ENCODE measurements around the gene MICAL3.

Gene MICAL3

DNA sequence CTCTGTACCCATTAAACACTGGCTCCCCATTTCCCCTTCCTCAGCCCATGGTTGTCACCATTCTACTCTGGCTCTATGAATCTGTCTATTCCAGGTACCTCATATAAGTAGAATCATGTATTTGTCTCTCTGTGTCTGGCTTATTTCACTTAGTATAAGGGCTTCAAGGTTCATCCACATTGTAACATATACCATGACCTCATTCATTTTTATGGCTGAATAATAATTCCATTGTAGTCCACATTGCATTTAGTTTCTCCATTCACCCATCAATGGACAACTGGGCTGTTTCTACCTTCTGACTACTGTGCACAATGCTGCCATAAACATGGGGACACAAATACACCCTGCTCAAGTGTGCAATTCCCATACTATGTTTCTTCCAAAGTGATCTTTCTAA is 97.3 kb downstream of the MICAL3 start:
- DNase-seq = no peak

DNA sequence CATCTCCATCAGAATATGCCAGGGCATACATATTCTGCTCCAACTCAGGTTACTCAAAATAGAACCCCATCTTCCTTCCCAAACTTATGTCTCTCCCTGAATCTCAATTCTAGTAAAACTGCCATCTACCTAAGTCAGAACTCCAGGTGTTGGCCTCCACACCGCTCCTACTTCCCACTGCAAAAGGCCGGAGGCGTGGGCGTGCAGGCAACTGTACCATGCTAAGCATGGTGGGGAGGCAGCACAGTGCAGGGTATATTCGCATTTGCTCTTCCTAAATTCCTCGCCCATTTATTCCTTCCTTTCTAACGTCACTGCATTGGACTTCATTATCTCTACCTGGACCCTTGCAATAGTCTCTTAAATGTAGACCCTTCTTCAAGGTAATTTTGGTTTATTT is 97.8 kb downstream of the MICAL3 start:
- DNase-seq = no peak

DNA sequence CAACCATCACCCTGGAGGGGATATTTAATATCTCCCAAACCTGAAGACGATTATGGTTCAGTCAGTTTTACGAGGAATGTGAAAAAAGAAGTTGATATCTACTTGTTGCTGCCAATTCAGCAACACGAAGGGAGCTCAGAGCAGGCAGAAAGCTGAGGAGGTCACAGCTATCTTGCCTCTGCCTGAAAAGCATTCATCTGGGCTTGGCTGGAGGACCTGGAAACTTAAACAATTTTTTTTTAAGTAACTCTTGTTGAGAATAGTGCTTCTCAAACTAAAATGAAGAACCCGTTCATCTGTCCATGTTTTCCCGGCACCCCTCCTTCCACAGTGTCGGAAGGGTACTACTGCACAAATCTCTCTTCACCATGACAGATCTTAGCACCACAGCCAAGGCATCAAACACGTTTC is 98.9 kb downstream of the MICAL3 start:
- no peak for DNase-seq

DNA sequence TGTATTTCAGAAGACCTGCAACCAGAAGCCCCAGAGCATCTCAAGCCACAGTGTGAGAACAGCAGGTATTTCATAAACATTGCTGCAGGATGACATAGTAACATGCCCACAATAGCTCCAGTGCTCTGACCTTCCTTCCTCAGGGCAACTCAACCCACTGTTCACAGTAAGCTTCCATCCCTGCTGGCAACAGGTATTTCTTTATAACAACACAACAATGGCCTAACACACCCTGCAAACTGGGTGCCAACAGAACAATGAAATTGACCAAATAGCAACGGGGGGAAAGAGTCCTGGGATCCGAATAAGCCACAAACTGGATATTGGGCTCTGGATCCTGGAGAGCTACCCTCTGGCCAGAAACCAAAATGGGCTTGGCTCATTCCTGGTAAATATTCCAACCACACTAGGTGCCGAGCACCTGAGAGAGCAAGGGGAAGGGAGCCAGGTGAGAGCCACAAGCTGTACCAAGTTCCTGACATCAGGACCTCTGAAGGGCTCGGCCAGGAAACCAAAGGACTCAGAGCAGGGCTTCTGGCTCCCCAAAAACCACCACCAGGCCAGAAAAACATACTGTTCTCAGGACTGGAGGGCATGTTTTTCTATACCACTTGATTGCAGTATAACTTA is 99.5 kb downstream of the MICAL3 start:
- no peak for DNase-seq

DNA sequence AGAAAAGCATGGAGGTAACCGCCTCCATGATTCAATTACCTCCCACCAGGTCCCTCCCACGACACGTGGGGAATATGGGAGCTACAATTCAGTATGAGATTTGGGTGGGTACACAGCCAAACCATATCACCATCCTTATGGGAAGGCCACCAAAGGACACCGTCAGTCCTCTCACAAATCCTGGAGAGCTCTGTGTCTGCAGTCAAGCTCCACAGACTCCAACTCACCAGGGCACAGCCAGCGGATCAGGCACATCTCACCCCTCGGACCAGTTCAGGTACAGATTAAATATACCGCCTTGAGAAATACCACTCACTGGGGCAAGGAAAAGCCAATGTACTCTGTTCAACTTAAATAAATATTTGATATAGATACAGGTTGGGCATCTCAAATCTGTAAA is 100.3 kb downstream of the MICAL3 start:
- DNase-seq = no peak

DNA sequence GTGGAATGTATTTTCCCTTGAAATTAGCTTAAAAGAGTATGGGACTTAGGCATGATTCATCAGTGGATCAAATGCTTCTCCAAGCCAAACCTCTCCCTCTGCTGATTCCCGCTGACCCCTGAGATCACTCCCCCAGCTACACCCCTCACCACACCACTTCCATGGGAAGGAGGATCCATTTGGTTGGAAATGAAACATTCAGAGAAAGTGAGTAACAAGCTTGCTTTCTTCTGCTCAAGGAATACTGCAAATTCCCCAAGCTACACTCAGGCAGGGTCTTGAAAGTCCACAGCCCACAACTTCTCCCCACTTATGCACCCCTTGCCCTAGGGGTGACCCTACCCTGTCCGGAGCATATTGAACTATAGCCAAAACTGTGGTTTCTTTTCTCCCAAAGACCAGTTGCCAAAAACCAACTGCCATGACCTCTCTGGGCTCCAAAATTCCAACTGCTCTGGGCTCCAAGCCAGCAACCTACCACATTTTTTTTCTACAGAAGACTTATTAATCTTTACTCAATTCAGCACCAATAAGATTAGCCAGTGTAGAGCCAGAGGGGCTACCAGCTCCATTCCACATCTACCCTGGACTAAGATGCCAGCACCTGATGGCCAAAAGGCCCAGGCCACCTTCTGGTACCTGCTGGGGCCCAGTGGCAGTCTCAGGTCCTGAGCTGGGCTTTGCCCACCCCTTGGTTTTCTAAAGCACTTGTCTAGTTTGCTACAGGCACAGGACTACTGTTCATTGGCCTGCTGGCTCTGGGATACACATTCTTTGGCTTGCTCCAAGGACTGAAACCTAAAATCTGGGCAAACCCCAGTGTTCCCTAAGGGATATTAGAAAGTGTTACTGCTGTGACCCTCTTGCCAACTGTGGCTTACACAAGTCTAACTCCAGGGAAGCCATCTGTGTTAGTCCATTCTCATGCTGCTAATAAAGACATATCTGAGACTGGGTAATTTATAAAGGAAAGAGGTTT is 101.1 kb downstream of the MICAL3 start:
- no peak for DNase-seq

DNA sequence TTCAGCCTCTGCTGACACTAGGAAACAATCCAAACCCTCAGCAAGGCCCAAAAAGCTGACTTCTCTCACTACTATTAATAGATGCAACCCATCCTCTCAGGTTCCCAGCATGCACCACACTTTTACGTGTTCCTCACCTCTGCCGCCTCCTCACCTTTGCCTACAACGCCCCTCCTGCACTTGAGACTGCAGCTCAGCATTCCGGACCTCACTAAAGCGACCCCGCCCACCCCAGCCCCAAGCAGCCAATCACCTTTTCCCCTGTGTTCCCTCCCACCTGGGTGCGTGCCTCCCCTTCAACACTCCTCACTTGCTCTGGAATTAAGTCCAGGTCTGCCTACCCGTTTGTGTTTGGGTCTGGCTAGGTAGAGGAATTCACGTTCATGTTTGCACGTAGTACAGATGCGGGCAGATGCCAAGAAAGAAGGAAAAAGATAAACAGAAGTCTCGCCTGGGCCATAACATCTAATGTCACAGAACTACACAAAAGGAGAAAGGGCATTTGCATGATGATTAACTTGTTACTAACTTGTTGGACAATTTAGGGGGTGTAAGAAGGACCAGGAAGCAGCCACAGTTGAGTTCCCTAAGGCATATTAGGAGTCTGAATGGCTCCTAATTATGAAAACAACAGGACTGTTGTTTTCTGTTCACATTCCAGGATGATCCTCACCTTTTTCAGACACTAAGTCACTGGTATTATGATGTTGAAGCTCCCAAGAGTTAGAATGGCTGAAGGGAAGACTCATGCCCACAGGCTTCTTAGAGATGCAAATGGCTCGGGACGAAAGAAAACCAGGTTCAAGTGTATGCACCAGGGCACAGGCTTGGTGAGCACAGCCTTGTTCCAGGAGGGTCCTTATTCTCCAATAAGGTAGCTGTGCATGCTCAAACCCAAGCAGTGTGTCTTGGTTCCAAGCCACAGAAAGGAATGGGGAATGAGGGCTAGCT is 102.2 kb downstream of the MICAL3 start:
- no peak for DNase-seq

DNA sequence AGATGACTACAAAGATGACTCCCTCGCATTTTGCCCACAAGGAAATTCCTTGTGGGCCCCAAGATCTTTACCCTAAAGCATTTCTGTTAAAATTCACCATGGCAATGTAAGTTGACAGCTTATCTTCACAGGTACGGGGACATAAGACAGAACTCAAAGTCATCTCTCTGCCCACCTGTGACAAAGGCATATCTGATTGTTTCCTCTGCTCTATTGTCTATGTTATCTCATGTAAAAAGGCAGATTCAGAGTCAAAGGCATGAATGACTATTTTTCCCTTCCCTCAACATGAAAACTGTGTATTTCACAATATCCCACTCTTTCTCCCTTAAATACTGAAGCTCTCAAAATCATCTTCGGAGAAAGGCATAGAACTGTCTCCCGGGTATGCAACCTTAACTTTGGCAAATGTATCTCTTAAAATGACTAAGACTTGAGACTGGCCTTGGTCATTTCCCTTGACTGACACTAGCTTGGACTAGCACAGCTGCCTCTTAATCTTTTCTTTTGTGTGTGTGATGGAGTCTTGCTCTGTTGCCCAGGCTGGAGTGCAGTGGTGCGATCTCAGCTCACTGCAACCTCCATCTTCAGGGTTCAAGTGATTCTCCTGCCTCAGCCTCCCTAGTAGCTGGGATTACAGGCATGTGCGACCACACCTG is 103.2 kb downstream of the MICAL3 start:
- DNase-seq = no peak

DNA sequence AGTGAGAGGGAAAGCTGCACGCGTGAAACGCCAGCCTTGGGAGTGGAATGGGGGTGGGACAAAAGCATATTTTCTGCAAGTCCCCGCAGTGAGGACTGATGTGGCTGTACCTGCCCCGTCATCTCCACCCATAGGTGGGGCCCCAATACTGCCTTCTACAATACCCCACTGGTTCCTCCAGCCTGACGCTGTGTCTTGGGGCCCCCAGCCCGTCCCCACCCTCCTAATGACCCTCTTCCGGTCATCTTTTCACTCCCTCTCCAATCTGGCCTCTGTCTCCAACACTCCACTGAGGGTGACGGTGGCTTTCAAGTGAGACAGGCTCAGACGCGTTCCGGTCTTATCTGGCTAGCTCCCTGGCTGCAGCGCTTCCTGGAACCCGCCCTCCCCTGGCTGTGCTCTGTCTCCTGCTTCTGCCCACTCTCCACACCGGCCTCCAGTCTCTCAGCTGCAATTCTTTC is 104.2 kb downstream of the MICAL3 start:
- DNase-seq = no peak

DNA sequence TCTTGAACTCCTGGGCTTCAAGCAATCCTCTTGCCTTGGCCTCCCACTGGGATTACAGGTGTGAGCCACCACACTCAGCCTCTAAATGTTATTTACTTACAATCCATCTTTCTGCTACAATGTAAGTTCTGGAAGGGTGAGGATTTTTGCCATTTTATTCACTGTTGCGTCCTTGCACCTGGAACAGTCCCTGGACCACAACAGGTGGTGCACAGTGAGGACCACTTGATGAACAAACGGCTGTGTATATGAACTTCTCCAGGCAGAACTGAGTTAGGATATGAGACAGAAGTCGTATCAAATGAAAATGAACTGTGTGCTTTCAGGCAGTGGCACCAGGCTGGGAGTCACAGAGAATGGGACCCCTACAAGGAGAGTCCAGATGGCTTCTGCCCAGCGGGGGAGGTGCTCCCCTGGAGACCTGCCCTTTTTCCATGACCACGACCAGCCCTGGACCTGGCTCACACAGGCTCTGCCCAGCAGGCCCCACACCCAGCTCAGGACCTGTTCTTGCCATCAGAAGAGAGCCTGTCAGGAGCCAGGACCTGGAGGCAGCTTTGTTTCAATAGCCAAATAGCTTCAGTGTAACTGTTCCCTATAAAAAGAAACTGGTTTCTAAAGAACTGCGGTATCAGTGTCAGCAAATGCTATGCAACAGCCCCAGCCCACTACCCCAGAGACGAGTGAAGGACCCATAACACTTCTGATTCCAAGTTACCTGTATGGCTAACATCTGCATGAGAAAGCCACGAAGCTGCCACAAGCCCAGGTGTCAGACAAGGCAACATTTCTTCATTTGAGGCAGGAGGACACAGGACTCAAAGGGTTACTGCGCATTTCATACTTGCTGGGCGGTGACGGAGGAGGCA is 104.9 kb downstream of the MICAL3 start:
- DNase-seq = no peak

DNA sequence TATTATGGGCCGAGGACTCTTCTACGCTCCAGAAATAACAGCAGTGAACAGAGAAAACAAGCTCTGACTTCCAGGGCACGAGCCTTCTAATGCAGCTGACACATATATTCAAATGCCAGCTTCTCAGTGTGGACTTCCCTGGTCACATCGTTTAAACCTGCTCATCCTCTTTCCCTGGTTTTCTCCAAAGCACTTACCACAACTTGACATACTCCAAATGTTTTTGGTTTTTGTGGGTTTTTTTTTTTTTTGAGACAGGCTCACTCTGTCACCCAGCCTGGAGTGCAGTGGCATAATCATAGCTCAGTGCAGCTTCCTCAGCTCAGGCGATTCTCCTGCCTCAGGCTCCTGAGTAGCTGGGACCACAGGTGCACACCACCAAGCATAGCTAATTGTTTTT is 105.5 kb downstream of the MICAL3 start:
- no peak for DNase-seq

DNA sequence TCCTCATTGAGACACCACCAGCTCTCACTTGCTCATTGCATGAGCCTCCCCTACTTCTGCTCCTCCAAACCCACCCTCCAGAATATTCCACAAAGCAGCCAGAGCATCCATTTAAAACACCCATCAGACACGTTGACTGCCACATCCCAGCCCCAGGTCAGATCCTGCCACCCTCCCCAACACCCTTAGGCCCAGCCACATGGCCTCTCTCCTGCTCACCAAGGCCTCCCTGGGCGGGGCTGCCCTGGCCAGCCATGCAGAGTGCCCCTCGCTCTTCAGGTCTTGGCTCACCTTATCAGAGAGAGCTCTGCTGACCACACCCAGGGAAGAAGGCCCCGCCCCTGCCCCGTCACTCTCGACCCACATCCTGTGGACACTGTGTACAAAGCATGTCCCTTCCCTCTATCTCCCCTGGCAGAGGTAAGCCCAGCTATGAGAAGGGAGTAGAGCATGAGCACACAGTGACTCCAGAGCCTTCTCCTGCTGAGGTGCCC is 106.8 kb downstream of the MICAL3 start:
- no peak for DNase-seq

DNA sequence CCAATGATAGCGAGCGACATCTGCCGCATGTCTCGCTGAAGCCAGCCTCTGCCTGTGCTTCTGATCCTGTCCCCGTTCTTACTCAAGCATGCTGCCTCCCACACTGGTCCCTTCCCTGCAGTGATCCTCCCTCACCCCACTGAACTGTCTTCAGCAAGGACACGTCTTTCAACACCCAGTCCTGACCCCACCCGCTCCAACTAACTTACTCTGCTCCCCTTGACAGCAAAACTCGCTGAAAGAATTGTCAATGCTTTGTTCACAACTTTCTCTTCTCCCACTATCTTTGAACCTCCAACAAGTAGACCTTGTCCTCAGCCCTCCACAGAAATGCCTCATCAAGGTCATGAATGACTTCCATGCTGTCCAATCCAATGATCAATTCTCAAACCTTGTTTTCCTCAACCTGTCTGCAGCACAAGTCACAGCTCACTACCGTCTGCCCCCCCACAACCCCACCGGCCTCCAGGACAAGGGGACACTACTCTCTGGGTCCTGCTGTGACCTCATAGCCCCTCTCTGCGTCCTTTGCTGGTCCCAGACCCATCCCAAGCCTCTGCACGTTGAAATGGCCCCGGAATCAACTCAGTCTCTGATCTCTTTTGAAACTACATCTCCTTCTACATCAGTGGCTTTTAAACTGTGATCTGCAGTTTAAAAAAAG is 108.0 kb downstream of the MICAL3 start:
- no peak for DNase-seq

DNA sequence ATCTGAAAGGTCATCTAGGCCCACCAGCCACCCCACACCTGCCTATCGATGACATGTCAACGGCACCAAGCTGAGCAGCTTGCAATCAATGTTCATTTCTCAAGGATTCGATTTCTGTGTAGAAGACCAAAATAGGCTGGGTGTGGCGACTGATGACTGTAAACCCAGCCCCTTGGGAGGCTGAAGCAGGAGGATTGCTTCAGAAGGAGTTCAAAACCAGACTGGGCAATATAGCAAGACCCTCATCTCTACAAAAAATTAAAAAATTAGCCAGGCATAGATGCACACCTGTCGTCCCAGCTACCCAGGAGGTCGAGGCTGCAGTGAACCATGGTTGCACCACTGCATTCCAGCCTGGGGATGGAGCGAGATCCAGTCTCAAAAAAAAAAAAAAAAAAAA is 108.7 kb downstream of the MICAL3 start:
- DNase-seq = no peak

DNA sequence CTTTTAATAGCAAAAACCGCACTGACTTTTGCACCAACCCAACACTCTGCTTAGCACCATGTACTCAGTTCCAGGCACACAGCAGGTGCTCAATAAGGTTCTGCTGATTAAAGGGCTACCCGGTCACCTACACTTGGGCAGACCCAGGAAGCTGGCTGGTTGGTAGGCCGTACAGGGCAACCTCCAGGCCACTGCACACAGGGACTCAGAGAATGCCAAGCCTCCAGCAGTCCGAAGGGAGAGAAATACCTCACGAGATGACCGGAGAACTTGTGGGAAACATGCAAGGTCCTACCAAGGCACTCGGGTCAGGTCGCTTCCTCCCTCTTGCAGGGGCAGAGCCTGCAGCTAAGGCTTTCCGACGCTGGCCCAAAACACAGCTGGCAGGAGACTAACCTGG is 109.2 kb downstream of the MICAL3 start:
- DNase-seq = no peak

DNA sequence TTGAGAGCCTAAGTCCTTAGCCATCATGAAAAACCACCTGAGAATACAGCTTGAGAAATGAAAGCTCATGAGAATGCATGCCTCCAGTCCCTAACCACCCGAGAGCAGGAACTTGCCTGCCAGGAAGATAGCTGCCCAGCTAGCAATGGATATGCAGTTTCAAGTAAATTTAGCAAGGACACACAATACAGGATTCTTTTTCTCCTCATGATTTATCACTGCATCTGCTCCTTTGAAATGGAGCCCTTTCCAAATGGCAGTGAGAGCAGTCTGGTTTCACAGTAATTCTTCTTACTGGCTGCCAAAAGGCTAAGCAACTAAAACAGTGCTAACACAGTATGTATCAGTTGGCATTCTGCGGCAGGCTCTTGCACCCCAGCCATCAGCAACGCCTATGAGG is 109.9 kb downstream of the MICAL3 start:
- DNase-seq = no peak

DNA sequence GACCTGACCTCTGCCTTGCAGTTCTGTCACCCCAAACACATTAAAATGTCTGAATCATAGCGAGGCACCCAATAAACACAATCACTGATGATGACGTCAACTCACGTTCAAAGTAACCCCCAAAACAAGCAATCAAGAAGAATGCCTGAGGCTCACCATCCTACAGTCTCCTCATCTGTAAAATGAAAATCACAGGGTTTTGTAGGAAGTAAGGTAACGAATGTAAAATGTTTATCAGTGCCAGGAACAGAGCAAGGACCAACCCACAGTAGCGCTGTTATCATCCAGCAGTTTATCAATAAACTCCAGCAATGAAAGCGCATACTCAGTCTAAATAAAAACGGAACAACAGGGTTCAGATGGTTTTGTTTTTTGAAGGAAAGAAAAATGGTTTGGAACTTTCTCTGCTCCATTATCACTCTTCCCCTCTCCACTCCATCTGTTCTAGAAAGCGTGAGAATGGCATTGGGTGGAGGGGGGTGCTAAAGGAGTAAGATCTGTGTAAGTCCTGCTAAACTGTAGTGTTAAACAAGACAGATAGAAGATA is 110.5 kb downstream of the MICAL3 start:
- DNase-seq = no peak

DNA sequence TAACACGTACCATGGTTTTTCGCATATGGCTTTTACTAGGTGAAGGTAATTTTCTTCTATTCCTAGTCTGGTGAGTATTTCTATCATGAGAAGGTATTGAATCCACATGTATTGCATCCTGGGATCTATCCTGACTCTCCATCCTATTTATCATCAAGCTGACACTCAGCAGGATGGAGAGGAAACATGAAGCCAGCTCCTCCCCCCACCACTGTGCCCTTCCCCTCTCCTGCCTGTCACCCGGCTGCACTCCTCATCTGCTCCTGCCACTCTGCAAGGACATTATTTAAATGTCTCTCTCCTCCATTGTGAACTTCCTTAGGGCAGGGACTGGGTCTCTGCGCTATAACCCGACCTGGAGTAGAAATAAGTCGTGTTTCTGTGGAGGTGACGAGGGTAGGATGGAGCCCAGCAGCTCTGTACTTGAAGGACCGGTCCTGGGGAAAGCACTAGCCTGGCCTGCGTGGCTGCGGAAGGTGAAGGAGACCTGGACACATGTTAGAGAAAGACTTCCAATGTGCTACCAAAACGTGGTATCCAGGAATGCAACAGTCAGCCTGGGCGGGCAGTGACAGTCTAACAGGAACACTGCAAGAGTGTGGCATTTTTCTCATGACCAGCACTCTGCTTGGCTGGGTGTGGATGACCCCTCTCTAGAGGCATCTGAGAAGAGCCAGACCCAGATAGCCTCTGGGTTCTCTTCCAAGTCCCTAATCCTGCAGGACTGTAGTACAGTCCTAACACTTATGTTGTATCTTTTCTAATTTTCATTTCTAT is 111.2 kb downstream of the MICAL3 start:
- DNase-seq = no peak

DNA sequence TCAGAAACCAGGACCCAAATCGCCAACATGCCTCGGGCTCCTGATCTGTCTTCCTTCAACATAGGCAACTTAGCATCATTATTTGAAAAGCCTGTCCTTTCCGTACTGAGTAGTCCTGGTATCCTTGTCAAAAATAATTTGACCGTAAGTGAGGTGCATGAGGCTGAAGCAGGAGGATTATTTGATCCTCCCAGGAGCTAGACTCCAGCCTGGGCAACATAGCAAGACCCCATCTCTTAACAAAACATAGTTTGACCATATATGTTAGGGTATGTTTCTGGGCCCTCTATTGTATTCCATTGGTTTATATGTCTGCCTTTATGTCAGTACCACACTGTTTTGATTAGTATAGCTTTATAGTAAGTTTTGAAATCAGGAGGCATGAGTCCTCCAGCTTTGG is 112.5 kb downstream of the MICAL3 start:
- DNase-seq = no peak

DNA sequence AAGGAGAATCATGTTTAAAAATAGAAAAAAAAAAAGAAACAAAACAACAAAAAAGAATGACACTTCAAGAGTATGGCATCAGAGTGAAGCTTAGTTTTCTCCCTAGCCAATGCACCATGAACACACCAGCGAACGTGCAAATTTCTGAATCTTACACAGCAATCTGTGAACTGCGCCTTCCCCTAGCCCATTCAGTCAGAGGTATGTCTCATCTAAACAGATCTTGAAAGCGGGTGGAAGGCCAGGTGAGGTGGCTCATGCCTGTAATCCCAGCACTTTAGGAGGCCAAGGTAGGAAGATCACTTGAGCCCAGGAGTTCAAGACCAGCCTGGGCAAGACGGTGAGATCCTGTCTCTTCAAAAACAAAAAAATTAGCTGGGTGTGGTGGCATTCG is 113.1 kb downstream of the MICAL3 start:
- DNase-seq = no peak
